ENCODE data around the gene C14orf132. TPM values are rescaled to one million over a fixed set of nuclear protein-coding genes. Genes with fewer than 3 reads are reported as not detected.

C14orf132 gene
- total and polyA plus RNA-seq, 3 donors from 2014 or later = 1.4 to 8.4 (median 2.5) TPM

GRCh38 chr14:96014176-96014575, 25.0 kb upstream of the C14orf132 start:
- H3K27me3 ChIP-seq = no peaks in the 10 kb centered on the region
- H3K27ac ChIP-seq = no peak overlapping the region
- no peaks in the 10 kb centered on the region for H3K36me3 ChIP-seq (ENCODE audit: low read depth, missing control alignments)
- TF ChIP-seq POLR2A (IDR thresholded peaks at IDR 0.05) (no peak), CTCF (IDR thresholded peaks at IDR 0.05) (no peak)
- intact Hi-C loops (cut with DNase I; ENCODE audit: low total_unique reads) = no loop called here
- no peak overlapping the region for H3K4me3 ChIP-seq
- H3K4me1 ChIP-seq = no peaks in the 10 kb centered on the region
- H3K9me3 ChIP-seq = no peaks in the 10 kb centered on the region
- no peak for DNase-seq
- 66 to 73% methylated on average over 3 of the region's 3 CpGs for WGBS, 2 donors

GRCh38 chr14:96016501-96017160, 22.5 kb upstream of the C14orf132 start:
- intact Hi-C loops (cut with DNase I; ENCODE audit: low total_unique reads) = no loop called here
- no peaks in the 10 kb centered on the region for H3K27me3 ChIP-seq
- 31 to 39% methylated on average over 7 of the region's 7 CpGs for WGBS, 2 donors
- no peak for DNase-seq
- TF ChIP-seq POLR2A (IDR thresholded peaks at IDR 0.05) (no peak), CTCF (IDR thresholded peaks at IDR 0.05) (no peak)
- no peaks in the 10 kb centered on the region for H3K4me1 ChIP-seq
- H3K9me3 ChIP-seq = no peaks in the 10 kb centered on the region
- no peaks in the 10 kb centered on the region for H3K36me3 ChIP-seq (ENCODE audit: low read depth, missing control alignments)
- H3K27ac ChIP-seq = no peak overlapping the region
- no peak overlapping the region for H3K4me3 ChIP-seq

GRCh38 chr14:96017882-96018281, 21.3 kb upstream of the C14orf132 start:
- intact Hi-C loops (cut with DNase I; ENCODE audit: low total_unique reads) = no loop called here
- WGBS, 2 donors = 84 to 96% methylated on average over 2 of the region's 2 CpGs
- no peaks in the 10 kb centered on the region for H3K36me3 ChIP-seq (ENCODE audit: low read depth, missing control alignments)
- DNase-seq = no peak
- H3K27me3 ChIP-seq = no peaks in the 10 kb centered on the region
- no peak overlapping the region for H3K4me3 ChIP-seq
- H3K4me1 ChIP-seq = no peaks in the 10 kb centered on the region
- no peak overlapping the region for H3K27ac ChIP-seq
- TF ChIP-seq CTCF (IDR thresholded peaks at IDR 0.05) (no peak), POLR2A (IDR thresholded peaks at IDR 0.05) (no peak)
- H3K9me3 ChIP-seq = no peaks in the 10 kb centered on the region

- Histone ChIP-seq H3K36me3 (ENCODE audit: low read depth, missing control alignments) (no peaks in the 10 kb centered on the region), H3K4me1 (no peaks in the 10 kb centered on the region), H3K27ac (no peak overlapping the region), H3K27me3 (no peaks in the 10 kb centered on the region), H3K4me3 (no peak overlapping the region), H3K9me3 (no peaks in the 10 kb centered on the region)
- 59 to 63% methylated on average over 7 to 8 of the region's 8 CpGs for WGBS, 2 donors
- intact Hi-C loops (cut with DNase I; ENCODE audit: low total_unique reads) = no loop called here
- DNase-seq = no peak
- no peak for TF ChIP-seq POLR2A (IDR thresholded peaks at IDR 0.05)
- TF ChIP-seq CTCF (IDR thresholded peaks at IDR 0.05) = no peak
Observed at GRCh38 chr14:96027431-96028355, 11.5 kb upstream of the C14orf132 start.

Measured in testis (tissue), 3 donors.